Stimulated activated CD4-positive, alpha-beta T cell treated with anti-CD3 and anti-CD28 coated beads, Interleukin-1b, Interleukin-23, amount 100 ng/mL, for 24 hours (primary cell): ENCODE measurements around the gene SEPHS2.
A peak's percentile ranks its signal among the peaks of the same experiment; 100 is the strongest.
"Not testable (repeated sequence)": the region's sequence is repeated elsewhere in the genome, so short reads cannot be mapped to it uniquely, and the experiment has no call there.

ENCODE experiments used
- DNase-seq, 4 experiments: peaks; one replicate each; pipeline ENCODE4 v3.0.0-alpha.2; 2020; ENCODE audit warnings: low read depth in 4 of 4, low spot score in 1 of 4

SEPHS2 gene

GRCh38 chr16:30399435-30400186 is 46.1 kb downstream of the SEPHS2 start:
- DNase-seq: no peak

GRCh38 chr16:30398661-30399434 is 46.8 kb downstream of the SEPHS2 start:
- DNase-seq: no peak

- DNase-seq: no peak
Observed at GRCh38 chr16:30397776-30398660, 47.7 kb downstream of the SEPHS2 start.

GRCh38 chr16:30397056-30397455 is 48.6 kb downstream of the SEPHS2 start:
- no peak for DNase-seq

- not testable (repeated sequence) for DNase-seq
Observed at GRCh38 chr16:30396627-30397026, 49.0 kb downstream of the SEPHS2 start.

- DNase-seq: no peak
Observed at GRCh38 chr16:30395992-30396585, 49.6 kb downstream of the SEPHS2 start.

GRCh38 chr16:30395155-30395991 is 50.3 kb downstream of the SEPHS2 start, which contains the start of gene ZNF48:
ZNF48 (plus strand) TSS chr16:30395420; CDS start chr16:30395795, 375 bp downstream.
- DNase-seq: peak in 2 of 4 experiments; percentile 49 to 52

- no peak for DNase-seq
Observed at GRCh38 chr16:30394592-30395154, 51.0 kb downstream of the SEPHS2 start.
